GM19023 (cell line): ENCODE results near the gene PDE11A.

Source experiments
- ATAC-seq: cut with Tn5 transposase; IDR thresholded peaks from one replicate; pipeline ENCODE4 v1.9.1; 2021; ENCODE audit warnings: mild to moderate bottlenecking, moderate library complexity; ENCODE audit not compliant: unreplicated experiment

The PDE11A gene

GRCh38 chr2:177930916-177931315 is 141.7 kb downstream of the PDE11A start:
- no peak for ATAC-seq

GRCh38 chr2:177929662-177930522 is 142.7 kb downstream of the PDE11A start:
- no peak for ATAC-seq

- no peak for ATAC-seq
These were observed 149.3 kb downstream of the PDE11A start for GRCh38 chr2:177923323-177923722.

DNA sequence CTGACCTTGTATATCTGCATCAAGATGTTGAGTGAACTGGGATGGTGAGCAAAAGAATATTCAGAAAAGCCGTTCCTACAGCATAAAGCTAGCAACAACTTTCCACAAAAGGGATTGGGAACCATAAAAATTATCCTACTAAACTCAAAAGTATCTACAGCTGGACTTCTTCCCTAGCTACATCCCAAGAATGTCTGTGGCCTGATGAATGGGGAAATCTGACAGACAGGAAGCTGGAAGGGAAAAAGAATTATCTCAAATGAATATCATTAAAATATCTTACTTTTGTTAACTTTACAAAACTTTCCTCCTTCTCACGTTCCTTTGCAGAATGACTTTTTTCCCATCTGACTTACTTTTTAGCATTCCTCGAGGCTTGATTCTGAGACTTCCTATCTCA is 150.9 kb downstream of the PDE11A start:
- no peak for ATAC-seq

- no peak for ATAC-seq
These were observed 155.4 kb downstream of the PDE11A start for GRCh38 chr2:177917169-177917568.

DNA sequence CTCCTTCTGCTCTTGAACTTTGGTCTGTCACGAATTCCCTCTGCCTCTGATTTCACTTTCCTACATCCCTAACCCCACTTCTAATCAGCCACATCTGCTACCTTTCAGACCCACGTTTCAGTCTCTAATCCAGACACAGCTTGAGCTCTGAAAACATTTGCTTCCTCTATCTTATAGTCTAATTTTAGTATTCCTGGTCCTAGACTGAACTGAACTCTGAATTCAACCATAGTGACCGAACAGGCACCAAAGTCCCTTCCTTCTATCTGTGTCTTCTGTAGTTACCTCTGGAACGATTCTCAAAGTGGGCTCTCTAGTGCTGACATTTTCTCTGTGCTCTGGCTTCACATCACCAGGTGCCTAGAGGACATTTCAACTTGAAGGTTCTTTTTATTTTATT is 156.2 kb downstream of the PDE11A start:
- ATAC-seq: no peak

DNA sequence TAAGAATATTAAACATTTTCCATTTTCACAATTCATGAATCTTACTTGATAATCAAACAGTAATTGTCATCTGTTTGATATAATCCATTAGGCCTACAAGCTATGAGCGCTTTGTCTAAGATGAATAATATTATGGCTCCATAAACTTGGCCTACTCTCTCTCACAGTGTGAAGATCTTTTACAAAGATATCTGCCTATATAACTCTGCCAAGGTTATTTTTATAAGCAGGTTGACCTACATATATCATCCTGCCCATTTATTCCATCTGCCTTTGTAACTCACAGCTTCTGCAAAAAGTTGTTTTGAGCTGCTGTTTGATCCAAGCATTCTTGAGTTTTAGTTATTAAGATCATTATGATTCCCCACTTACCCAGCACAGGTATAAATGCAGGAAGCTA is 158.3 kb downstream of the PDE11A start:
- no peak for ATAC-seq

DNA sequence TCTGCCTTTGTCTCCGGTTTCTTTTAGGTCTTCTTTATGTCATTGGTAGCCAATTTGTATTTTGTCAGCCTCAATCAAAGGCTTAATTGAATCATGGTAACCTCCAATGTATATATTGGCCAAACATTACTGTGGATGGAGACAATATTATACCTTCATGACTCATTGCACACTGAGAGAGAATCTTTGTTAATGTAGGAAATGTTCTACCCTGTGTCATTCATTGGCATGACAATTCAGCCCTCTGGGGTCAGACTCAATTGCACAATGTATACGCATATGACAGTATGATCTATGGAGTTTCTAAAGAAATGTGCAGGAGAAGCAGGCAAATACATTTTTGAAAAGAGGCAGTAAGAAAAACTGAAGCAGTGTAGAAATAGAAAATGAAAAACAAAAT is 162.6 kb downstream of the PDE11A start:
- ATAC-seq: no peak

DNA sequence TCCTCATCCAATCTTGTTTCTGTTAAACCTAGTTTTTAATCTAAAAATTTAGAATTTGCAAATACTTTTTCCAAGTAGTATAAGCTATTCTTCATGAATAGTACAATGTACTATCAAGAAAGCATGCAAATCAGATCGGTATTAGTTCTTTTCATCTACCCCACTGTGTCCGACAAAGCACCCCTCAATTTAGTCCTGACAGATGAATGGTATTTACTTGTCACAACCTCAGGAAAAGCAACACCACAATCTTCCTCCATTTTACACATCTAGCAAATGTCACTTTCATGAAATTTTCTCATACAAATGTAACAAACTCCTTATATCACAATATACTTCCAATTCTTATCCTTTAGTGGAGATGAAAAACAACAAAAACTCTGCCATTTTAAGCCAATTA is 163.8 kb downstream of the PDE11A start:
- ATAC-seq: no peak

GRCh38 chr2:177908182-177908581 is 164.4 kb downstream of the PDE11A start:
- no peak for ATAC-seq

- peak; percentile 94 for ATAC-seq
These were observed 166.4 kb downstream of the PDE11A start for GRCh38 chr2:177906041-177906718.

- ATAC-seq: no peak
These were observed 166.9 kb downstream of the PDE11A start for GRCh38 chr2:177905640-177906039.

- no peak for ATAC-seq
These were observed 170.0 kb downstream of the PDE11A start for GRCh38 chr2:177902395-177903163.

GRCh38 chr2:177900082-177900481 is 172.5 kb downstream of the PDE11A start:
- no peak for ATAC-seq

DNA sequence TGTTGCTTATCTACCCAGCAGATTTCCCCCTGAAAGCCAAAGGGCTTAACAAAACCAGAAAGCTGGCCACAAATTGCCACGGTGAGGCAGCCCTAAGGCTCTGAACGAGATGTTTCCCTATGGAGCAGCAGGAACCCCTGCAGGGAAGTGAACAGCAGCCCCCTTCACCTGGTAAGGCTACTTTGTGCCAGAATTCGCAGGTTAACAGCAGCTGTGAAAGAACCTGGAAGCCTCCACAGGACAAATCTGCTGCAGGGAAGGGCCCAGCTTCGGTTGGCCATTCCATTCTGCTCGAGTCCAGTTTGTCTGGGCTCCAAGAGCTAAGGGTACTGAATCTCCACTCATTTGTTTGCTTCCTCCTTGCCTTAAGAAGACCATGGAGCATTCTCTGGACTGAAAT is 175.3 kb downstream of the PDE11A start:
- ATAC-seq: no peak

- no peak for ATAC-seq
These were observed 176.0 kb downstream of the PDE11A start for GRCh38 chr2:177896587-177896986.

DNA sequence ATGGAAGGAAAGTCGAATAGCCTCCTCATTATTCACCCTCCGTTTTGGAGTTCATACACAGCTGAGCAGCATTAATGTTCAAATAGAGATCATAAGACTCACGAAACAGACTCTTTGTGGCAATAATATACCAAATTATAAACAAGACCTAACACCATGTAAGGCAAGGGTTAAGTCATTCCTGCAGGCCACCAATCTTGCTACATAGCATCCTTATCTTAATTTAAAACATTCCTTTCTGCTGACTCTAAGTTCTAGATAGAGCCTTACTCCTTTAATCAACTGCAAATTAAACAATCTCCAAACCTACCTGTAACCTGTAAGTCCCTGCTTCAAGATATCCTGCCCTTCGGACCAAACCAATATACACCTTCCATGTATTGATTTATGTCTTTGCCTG is 178.0 kb downstream of the PDE11A start:
- ATAC-seq: no peak

DNA sequence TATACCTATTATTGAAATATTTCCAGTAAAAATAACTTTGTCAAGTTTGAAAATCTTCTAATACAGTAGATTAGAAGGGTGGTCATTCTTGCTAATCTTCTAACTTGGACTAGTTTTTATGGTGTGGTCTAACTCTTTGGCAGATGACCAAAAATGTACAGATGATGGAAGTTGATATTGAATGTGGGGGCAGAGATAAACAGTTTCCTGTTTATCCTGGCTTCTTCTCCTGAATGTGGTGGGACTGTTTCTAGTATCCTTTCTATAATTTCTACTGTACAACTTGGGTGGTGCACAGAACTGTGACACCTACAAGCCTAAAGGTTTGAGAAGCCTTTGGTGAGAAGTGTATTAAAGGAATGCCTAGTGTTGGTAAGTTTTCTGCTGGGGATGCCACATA is 178.7 kb downstream of the PDE11A start:
- no peak for ATAC-seq

- no peak for ATAC-seq
These were observed 181.0 kb downstream of the PDE11A start for GRCh38 chr2:177891533-177891932.

- no peak for ATAC-seq
These were observed 182.6 kb downstream of the PDE11A start for GRCh38 chr2:177889818-177890460.

DNA sequence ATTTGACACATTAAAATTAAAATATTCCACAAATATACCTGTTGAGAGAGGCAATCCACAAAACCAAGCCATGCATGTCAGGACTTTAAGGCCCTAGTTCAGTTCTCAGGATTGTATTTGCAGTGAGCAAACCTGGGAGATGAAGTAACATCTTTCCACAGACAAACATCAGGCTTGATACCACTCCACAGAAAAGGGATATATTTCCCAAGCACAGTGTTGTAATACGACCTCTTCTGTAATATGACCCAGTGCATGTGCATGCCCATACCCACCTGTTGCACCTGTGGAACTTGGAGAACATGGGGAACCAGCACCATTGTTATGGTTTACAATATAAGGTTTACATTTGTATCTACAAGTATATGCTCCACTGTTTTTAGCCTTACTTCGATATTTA is 184.0 kb downstream of the PDE11A start:
- ATAC-seq: no peak
